NCI-H128 (cell line): Measurements from ENCODE around the gene PRM2.
"Not testable (repeated sequence)": the region's sequence is repeated elsewhere in the genome, so short reads cannot be mapped to it uniquely, and the experiment has no call there.

Source experiments
- DNase-seq: peaks from one replicate; lab custom pipeline; 2025; ENCODE audit not compliant: unreplicated experiment; lab: John Stamatoyannopoulos, UW

The PRM2 gene

DNA sequence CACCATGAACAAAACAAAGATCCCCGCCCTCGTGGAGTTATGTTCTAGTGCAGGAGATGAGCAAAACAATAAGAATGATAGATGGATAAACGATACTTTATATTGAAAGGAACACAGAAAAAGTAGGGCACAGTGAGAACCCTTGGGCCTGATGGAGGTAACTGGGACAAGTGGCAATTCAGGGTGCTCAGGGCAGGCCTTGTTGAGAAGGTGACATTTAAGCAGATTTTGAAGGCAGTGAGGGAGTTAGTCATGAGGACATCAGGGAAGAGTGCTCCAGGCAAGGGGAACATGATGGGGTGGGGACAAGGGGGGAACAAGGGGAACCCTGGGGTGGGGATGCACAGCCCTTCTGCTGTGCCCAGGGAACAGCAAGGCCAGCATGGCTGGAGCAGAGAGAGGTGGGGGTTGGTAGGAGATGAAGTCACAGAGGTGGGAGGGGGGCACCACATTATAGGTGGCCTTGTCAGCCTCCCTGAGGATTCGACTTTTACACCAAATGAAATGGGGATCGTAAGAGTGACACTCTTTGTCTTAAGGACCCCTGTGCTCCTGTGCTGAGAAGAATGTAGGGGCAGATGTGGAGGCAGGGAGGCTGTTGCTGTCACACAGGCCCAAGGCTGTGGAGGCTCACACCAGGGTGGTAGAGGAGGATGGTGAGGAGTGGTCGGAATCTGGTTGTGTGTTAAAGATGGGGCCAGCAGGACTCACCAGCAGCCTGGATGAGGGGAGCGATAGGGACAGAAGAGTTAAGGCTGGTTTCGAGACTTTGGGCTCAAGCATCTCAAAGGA lies 14.0 kb upstream of the PRM2 start:
- no peak for DNase-seq

- DNase-seq = not testable (repeated sequence)
Observed at GRCh38 chr16:11289696-11290095, 13.4 kb upstream of the PRM2 start.

DNA sequence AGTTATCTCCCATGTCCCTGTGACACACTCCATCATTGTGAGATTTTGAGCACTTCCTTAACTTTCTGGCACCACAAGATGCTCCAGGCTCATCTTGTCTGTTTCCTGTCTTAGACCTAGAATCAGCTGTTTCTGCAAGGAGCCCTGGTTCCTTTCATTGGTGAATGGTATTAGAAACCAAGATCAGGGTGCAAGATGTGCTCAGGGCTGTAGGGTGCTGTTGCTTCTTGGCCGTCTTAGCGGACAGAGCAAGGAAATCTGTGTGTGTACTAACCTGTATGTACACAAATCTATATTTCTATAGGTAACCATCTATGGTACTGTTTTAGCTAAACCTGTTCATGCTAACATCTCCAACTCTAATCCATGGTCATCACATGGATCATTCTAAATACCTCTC lies 12.9 kb upstream of the PRM2 start:
- DNase-seq = no peak

DNA sequence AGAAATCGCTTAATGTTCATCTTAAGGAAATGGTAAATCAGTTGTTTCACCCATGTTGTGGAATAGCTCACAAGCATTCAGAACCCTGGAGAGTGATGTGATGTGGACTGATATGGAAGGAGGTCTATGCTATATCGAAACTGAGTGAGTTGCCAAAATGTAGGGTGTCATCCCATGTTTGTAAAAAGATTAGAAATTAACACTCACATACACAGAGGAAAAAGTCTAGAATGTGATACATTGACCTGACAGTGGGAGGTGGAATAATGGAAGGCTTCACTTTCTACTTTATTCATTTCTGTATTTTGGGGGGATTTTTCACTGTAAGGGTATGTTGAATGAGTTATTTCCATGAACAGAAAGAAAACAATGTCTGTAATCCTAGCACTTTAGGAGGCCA lies 9.6 kb upstream of the PRM2 start:
- no peak for DNase-seq

GRCh38 chr16:11283820-11284248 lies 7.6 kb upstream of the PRM2 start:
- no peak for DNase-seq

GRCh38 chr16:11280616-11281522 lies 4.6 kb upstream of the PRM2 start, which contains the start of gene PRM1:
Gene PRM1 (minus strand): TSS chr16:11281330. CDS start chr16:11281238, 92 bp downstream.
- no peak for DNase-seq

- no peak for DNase-seq
Observed at GRCh38 chr16:11278681-11279628, 2.7 kb upstream of the PRM2 start.

- no peak for DNase-seq
Observed at GRCh38 chr16:11277607-11278337, 1.5 kb upstream of the PRM2 start.

DNA sequence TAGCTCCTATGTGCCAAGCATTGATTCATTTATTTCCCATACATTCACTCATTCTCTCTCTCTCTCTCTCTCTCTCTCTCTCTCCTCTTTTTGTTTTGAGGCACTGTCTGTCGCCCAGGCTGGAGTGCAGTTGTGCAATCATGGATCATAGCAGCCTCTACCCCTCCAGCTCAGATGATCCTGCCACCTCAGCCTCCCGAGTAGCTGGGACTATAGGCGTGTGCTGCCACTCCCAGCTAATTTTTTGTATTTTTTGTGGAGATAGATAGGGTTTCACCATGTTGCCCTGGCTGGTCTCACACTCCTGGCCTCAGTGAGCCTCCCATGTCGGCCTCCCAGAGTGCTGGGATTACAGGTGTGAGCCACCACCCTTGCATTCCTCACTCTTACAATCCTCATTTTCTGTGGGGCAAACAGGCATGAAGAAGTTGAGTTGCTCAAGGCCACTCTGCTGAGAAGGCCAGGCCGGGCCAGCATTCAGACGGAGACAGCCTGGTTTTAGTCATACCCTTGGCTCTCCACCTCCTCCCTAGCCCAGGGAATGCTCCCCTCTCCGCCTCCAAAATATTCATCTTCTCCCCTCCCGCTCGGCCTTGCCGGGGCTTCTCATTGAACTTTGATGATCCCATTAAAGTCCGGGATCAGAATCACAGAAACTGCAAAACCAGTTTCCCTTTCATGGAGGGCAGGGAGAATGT lies 765 bp upstream of the PRM2 start:
- DNase-seq = no peak

DNA sequence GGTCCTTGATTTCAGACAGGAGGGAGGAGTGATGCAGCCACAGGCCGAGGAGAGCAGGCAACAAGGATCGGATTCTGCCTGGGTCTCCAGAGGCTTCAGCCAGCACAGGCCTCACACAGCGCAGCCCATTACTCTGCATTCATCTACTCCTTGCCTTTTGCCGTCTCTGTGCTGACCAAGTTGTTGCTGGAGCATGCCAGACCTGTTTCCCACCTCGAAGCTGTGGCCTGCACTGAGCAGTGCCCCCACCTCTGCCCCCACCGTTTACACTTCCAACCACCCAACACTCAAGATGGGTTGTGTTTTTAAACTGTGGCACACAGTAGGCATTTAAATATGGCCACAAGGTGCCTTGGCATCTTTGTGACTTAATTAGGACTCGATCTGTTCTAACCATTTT lies 1.3 kb downstream of the PRM2 start:
- no peak for DNase-seq

DNA sequence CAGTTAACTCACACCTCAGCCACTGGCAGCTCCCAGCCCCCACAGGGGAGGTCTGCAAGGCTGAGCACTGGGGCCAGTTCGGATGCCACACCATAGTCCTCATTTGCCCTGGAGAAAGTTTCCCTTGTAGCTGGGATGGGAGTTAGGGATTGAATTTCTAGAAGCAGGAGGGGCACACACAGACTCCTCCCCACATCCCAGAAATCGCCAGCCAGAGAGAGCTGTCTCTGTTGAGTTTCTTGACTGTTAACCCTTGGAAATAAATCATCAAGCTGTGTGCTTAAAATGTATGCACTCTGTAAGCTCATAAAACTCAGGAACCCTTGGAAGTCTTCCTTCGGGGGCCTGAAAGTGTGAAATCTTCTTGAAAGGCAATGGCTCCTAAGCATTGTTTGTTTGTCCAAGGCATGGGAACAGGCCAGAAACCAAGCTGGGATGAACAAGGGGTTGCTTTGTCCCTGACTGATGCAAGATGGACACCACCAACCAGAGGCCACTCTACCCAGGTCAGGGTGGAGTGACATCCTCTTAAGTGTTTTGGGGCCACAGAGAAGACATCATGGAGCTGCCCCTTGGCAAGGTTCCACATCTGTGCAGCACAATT lies 2.5 kb downstream of the PRM2 start:
- DNase-seq = no peak

DNA sequence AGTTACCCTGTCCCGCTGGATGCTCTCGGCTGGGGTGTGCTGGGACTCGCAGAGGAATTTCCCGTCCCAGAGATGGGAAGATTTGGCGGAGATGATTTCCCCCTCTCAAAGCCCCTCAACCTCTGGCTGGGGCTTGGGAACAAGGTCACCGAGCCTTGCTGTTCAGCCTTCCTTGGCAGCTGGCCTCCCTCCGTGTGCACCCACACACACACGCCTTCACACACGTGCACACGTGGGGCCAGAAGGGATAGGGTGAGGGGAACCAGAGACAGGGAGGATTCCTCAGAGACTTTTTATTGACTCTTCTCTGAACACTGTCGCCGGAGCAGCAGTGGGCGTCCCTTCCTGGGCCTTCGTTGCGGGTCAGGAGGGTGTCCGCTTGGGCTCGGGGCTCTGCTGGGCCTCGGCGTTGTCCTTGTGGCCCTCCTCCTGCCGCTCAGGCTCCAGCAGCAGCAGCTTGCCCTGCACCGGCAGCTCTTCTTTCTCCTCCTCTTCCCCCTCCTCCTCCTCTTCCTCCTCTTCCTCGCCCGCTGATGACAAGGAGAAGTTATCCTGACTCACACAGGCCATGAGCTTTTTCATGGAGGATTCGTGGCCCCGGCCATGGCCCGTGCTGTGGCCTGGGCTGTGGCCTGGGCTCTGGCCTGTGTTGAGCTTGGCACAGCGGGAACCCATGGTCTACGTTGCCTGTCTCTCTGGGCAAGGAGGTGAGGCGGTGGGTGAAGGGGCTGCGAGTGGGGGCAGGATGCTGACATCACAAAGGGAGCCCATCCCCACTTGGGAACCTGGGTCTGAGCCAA lies 3.2 kb downstream of the PRM2 start, which contains the start of gene PRM3:
Gene PRM3, minus strand, starts transcription at position 709 of the 800 bp plus-strand sequence. Its CDS starts 34 bp downstream, at position 675.
- DNase-seq = no peak

DNA sequence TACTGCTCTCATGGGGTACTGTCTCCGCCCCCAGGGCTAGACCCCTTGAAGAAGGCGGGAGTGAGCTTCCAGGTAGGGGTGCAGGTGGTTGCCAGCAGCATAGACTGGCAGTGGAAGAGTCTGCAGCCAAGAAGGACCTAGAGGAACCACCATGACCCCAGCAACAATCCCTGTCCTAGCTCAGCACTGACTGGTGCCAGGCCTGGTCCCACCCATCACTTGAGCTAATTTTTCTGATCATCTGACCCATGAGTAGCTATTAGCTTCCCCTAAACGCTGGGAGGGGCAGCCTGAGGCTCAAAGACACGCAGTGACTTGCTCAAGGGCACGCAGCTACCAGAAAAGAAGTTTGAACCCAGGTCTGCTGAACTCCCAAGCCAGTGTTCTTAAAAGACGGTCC lies 3.8 kb downstream of the PRM2 start:
- no peak for DNase-seq

GRCh38 chr16:11271610-11272009 lies 4.7 kb downstream of the PRM2 start:
- DNase-seq = no peak

GRCh38 chr16:11270602-11271162 lies 5.6 kb downstream of the PRM2 start:
- no peak for DNase-seq

- no peak for DNase-seq
Observed at GRCh38 chr16:11268921-11269375, 7.3 kb downstream of the PRM2 start, which contains the start of gene TNP2. Gene TNP2 (minus strand): TSS chr16:11269325. CDS start chr16:11269262, 63 bp downstream.

DNA sequence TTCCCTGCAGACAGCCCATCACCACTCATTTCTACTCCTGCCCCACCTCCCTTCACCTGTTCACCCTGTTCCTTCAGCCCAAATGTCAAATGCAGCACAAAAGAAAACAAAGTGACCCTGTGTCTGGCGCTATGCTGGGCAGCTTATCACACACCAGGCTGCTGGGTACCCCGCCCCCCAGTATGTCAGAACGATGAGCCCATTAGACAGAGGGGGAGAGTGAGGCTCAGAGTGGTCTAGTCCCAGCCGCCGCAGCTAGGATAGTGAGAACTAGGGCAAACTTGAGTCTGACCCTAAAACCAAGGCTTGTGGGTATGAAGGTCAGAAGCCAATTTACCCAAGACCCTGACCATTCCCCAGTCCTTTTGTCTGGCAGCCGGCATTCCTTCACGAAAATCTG lies 11.2 kb downstream of the PRM2 start:
- DNase-seq = no peak
